ENCODE results near the gene FOXO3. TPM values are rescaled to one million over a fixed set of nuclear protein-coding genes. Genes with fewer than 3 reads are reported as not detected.
A peak's percentile ranks its signal among the peaks of the same experiment; 100 is the strongest.

The FOXO3 gene
- total and polyA plus RNA-seq, 2 of the 13 experiments (the other 11 are each of a cell fraction or from before 2014, with no cell fraction given): 16.0 to 22.5 TPM

DNA sequence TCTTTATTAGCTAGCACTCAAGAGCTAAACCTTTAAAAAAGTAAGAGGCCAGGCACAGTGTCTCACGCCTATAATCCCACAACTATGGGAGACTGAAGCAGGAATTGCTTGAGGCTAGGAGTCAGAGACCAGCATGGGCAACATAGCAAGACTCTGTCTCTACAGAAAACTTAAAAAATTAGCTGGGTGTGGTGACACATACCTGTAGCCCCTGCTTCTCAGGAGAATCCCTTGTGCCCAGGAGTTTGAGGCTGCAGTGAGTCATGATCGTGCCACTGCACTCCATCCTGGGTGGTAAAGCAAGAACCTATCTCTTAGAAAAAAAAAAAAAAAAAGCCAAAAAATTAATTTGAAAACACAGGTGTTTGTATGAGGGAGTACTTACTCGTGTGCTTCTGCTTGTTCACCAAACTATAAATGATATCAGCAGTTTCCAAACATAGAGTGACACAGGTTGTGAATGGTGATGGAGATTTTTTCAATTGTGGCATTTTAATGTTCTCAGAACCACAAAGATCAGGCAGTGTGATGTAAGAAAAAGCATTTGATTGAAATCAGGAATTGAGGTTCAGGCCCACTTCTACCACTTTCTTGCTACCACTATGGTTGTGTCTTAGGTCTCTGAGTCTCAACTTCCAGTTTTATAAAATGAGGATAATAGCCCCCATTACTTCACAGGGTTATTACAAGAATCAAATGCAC lies 104.9 kb downstream of the FOXO3 start:
- BruUV-seq (replicated peaks): TSS peak; percentile 16
- H3K27me3 ChIP-seq (ENCODE audit: control insufficient read depth in 1 of 2, insufficient read depth in 2 of 2, low read length in 2 of 2): no peaks in the 10 kb centered on the region
- peaks cover 12% of the 10 kb centered on the region; the same call in 1 of the 2 replicates for H4K20me1 ChIP-seq (ENCODE audit: insufficient read depth, low read length)
- POLR2A ChIA-PET: no interaction called here
- H2AFZ ChIP-seq (ENCODE audit: low read length): no peak overlapping the region
- no peak for ATAC-seq
- CTCF ChIA-PET (ENCODE audit: low intra/inter-chr PET ratio, low total read pairs): no interaction called here
- H3K79me2 ChIP-seq (ENCODE audit: insufficient read depth, low read length): peaks cover 26% of the 10 kb centered on the region
- H3K4me3 ChIP-seq (replicated peaks in 1 of 3; ENCODE audit: insufficient read depth in 1 of 3, low read depth in 2 of 3, low read length in 3 of 3): no peak overlapping the region
- H3K9me3 ChIP-seq (ENCODE audit: low read length): no peaks in the 10 kb centered on the region
- intact Hi-C loops (cut with micrococcal nuclease; ENCODE audit: unreplicated experiment) (no loop called here), in situ Hi-C loops (cut with HindIII; ENCODE audit: extremely low pct_ligation_motif_present, low pct_unique_long_range_greater_than_20kb) (no loop called here)
- no peaks in the 10 kb centered on the region for H3K4me1 ChIP-seq (ENCODE audit: insufficient read depth, low read length)
- 96% methylated on average over 3 of the region's 3 CpGs for WGBS (ENCODE audit: low lambda C conversion rate)
- peaks cover 8 to 44% of the 10 kb centered on the region in 2 experiments; a peak in 4 of 5 replicates for H3K36me3 ChIP-seq (replicated peaks in 1 of 2; ENCODE audit: control insufficient read depth in 1 of 2, insufficient read depth in 2 of 2, low read length in 2 of 2)
- FAIRE-seq: no peak
- DNase-seq (ENCODE audit: low spot score): no peak
- H3K4me2 ChIP-seq (ENCODE audit: low read depth, low read length): no peak overlapping the region
- TF ChIP-seq ZNF451 (CRISPR knock-in tag; IDR thresholded peaks at IDR 0.05) (no peak), ZNF891 (CRISPR knock-in tag; IDR thresholded peaks at IDR 0.05) (no peak), CEBPG (CRISPR knock-in tag; IDR thresholded peaks at IDR 0.05) (no peak), SMAD9 (CRISPR knock-in tag; IDR thresholded peaks at IDR 0.05) (no peak), HDAC6 (IDR thresholded peaks at IDR 0.05; ENCODE audit: low read depth, low read length) (no peak), MAFG (CRISPR knock-in tag; IDR thresholded peaks at IDR 0.05) (no peak)
- TF ChIP-seq, protein P1, sequence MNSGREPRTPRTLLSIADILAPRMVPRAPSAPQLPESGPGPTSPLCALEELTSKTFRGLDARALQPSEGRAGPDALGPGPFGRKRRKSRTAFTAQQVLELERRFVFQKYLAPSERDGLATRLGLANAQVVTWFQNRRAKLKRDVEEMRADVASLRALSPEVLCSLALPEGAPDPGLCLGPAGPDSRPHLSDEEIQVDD (CRISPR knock-in tag; IDR thresholded peaks at IDR 0.05; ENCODE audit: borderline replicate concordance): no peak
- TF ChIP-seq, protein P2, sequence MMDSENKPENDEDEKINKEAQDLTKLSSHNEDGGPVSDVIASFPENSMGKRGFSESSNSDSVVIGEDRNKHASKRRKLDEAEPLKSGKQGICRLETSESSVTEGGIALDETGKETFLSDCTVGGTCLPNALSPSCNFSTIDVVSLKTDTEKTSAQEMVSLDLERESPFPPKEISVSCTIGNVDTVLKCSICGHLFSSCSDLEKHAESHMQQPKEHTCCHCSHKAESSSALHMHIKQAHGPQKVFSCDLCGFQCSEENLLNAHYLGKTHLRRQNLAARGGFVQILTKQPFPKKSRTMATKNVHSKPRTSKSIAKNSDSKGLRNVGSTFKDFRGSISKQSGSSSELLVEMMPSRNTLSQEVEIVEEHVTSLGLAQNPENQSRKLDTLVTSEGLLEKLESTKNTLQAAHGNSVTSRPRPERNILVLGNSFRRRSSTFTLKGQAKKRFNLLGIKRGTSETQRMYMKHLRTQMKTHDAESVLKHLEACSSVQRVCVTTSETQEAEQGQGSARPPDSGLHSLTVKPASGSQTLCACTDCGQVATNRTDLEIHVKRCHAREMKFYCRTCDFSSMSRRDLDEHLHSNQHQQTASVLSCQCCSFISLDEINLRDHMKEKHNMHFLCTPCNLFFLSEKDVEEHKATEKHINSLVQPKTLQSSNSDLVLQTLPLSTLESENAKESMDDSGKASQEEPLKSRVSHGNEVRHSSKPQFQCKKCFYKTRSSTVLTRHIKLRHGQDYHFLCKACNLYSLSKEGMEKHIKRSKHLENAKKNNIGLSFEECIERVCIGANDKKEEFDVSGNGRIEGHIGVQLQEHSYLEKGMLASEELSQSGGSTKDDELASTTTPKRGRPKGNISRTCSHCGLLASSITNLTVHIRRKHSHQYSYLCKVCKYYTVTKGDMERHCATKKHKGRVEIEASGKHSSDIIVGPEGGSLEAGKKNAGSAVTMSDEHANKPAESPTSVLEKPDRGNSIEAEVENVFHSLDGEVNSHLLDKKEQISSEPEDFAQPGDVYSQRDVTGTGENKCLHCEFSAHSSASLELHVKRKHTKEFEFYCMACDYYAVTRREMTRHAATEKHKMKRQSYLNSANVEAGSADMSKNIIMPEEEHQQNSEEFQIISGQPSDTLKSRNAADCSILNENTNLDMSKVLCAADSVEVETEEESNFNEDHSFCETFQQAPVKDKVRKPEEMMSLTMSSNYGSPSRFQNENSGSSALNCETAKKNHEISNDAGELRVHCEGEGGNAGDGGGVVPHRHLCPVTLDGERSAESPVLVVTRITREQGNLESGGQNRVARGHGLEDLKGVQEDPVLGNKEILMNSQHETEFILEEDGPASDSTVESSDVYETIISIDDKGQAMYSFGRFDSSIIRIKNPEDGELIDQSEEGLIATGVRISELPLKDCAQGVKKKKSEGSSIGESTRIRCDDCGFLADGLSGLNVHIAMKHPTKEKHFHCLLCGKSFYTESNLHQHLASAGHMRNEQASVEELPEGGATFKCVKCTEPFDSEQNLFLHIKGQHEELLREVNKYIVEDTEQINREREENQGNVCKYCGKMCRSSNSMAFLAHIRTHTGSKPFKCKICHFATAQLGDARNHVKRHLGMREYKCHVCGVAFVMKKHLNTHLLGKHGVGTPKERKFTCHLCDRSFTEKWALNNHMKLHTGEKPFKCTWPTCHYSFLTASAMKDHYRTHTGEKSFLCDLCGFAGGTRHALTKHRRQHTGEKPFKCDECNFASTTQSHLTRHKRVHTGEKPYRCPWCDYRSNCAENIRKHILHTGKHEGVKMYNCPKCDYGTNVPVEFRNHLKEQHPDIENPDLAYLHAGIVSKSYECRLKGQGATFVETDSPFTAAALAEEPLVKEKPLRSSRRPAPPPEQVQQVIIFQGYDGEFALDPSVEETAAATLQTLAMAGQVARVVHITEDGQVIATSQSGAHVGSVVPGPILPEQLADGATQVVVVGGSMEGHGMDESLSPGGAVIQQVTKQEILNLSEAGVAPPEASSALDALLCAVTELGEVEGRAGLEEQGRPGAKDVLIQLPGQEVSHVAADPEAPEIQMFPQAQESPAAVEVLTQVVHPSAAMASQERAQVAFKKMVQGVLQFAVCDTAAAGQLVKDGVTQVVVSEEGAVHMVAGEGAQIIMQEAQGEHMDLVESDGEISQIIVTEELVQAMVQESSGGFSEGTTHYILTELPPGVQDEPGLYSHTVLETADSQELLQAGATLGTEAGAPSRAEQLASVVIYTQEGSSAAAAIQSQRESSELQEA (CRISPR knock-in tag; IDR thresholded peaks at IDR 0.05; ENCODE audit: not compliant biosample characterization): no peak
- TF ChIP-seq, protein P3, sequence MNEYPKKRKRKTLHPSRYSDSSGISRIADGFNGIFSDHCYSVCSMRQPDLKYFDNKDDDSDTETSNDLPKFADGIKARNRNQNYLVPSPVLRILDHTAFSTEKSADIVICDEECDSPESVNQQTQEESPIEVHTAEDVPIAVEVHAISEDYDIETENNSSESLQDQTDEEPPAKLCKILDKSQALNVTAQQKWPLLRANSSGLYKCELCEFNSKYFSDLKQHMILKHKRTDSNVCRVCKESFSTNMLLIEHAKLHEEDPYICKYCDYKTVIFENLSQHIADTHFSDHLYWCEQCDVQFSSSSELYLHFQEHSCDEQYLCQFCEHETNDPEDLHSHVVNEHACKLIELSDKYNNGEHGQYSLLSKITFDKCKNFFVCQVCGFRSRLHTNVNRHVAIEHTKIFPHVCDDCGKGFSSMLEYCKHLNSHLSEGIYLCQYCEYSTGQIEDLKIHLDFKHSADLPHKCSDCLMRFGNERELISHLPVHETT (CRISPR knock-in tag; conservative IDR thresholded peaks at IDR 0.05): no peak
- H3K9ac ChIP-seq (ENCODE audit: insufficient read depth, low read depth, low read length): no peak overlapping the region
- H3K27ac ChIP-seq (ENCODE audit: extremely low read length, insufficient read depth, low read length): no peak overlapping the region
